ENCODE data around the gene MRPL1. TPM values are rescaled to one million over a fixed set of nuclear protein-coding genes. Genes with fewer than 3 reads are reported as not detected.

MRPL1 gene
- total and polyA plus RNA-seq, 2 of the 13 experiments (the other 11 are each of a cell fraction or from before 2014, with no cell fraction given), result 23.3 to 61.5 TPM

DNA sequence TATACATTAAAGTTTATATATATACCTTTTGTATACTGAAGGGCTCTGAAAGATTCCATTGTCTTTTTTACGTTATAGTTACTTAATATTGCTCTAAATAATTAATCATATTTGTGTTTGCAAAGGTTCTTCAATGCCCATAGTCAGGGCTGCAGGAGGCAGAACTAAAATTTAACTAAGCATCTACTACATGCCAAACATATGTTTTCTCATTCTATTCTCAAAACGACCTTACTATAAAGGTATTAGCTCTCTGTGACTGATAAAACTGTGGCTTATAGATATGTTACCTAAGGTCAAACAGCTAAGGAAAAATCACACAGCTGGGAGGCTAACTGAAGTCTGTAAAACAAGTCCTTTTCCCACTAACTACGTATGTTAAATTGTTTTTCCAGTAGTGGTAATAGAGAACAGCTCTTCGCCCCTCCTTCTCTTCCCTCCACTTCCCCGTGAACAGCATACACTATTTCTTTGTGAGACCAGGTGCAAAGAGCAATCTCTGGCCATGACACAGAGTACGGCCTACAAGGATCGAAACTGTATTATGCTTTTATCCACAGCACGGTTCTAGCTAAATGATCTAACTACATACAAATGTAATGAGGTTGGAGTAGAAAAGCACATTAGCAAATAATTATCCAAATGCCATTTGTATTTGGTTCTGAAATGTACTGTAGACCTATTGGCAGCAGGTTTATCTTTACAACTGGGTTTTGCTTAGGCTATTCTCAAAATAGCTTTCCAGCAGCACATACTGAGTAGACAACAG, 45.1 kb upstream of the MRPL1 start (continued):
- TF ChIP-seq, protein P1, sequence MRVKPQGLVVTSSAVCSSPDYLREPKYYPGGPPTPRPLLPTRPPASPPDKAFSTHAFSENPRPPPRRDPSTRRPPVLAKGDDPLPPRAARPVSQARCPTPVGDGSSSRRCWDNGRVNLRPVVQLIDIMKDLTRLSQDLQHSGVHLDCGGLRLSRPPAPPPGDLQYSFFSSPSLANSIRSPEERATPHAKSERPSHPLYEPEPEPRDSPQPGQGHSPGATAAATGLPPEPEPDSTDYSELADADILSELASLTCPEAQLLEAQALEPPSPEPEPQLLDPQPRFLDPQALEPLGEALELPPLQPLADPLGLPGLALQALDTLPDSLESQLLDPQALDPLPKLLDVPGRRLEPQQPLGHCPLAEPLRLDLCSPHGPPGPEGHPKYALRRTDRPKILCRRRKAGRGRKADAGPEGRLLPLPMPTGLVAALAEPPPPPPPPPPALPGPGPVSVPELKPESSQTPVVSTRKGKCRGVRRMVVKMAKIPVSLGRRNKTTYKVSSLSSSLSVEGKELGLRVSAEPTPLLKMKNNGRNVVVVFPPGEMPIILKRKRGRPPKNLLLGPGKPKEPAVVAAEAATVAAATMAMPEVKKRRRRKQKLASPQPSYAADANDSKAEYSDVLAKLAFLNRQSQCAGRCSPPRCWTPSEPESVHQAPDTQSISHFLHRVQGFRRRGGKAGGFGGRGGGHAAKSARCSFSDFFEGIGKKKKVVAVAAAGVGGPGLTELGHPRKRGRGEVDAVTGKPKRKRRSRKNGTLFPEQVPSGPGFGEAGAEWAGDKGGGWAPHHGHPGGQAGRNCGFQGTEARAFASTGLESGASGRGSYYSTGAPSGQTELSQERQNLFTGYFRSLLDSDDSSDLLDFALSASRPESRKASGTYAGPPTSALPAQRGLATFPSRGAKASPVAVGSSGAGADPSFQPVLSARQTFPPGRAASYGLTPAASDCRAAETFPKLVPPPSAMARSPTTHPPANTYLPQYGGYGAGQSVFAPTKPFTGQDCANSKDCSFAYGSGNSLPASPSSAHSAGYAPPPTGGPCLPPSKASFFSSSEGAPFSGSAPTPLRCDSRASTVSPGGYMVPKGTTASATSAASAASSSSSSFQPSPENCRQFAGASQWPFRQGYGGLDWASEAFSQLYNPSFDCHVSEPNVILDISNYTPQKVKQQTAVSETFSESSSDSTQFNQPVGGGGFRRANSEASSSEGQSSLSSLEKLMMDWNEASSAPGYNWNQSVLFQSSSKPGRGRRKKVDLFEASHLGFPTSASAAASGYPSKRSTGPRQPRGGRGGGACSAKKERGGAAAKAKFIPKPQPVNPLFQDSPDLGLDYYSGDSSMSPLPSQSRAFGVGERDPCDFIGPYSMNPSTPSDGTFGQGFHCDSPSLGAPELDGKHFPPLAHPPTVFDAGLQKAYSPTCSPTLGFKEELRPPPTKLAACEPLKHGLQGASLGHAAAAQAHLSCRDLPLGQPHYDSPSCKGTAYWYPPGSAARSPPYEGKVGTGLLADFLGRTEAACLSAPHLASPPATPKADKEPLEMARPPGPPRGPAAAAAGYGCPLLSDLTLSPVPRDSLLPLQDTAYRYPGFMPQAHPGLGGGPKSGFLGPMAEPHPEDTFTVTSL (CRISPR knock-in tag; IDR thresholded peaks at IDR 0.05; ENCODE audit: borderline replicate concordance), result peak; percentile 76
- TF ChIP-seq ZBTB8A (CRISPR knock-in tag; IDR thresholded peaks at IDR 0.05; ENCODE audit: borderline replicate concordance, low read depth) (no peak), ZNF781 (CRISPR knock-in tag; IDR thresholded peaks at IDR 0.05; ENCODE audit: borderline replicate concordance, not compliant biosample characterization) (no peak), EED (CRISPR knock-in tag; IDR thresholded peaks at IDR 0.05) (no peak), CBX5 (CRISPR knock-in tag; IDR thresholded peaks at IDR 0.05; ENCODE audit: borderline replicate concordance) (no peak), SP5 (CRISPR knock-in tag; IDR thresholded peaks at IDR 0.05; ENCODE audit: borderline replicate concordance, low read depth) (no peak), KAT7 (CRISPR knock-in tag; IDR thresholded peaks at IDR 0.05; ENCODE audit: borderline replicate concordance) (no peak), SMAD3 (CRISPR knock-in tag; IDR thresholded peaks at IDR 0.05) (no peak), RXRB (CRISPR knock-in tag; IDR thresholded peaks at IDR 0.05; ENCODE audit: borderline replicate concordance) (no peak; the same call in 1 of the 2 replicates), PATZ1 (CRISPR knock-in tag; IDR thresholded peaks at IDR 0.05) (no peak; the same call in 1 of the 2 replicates), CREB3 (CRISPR knock-in tag; IDR thresholded peaks at IDR 0.05) (no peak), RARA (CRISPR knock-in tag; IDR thresholded peaks at IDR 0.05) (no peak; the same call in 1 of the 2 replicates)
- TF ChIP-seq, protein P2, sequence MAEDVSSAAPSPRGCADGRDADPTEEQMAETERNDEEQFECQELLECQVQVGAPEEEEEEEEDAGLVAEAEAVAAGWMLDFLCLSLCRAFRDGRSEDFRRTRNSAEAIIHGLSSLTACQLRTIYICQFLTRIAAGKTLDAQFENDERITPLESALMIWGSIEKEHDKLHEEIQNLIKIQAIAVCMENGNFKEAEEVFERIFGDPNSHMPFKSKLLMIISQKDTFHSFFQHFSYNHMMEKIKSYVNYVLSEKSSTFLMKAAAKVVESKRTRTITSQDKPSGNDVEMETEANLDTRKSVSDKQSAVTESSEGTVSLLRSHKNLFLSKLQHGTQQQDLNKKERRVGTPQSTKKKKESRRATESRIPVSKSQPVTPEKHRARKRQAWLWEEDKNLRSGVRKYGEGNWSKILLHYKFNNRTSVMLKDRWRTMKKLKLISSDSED (CRISPR knock-in tag; IDR thresholded peaks at IDR 0.05), result no peak
- TF ChIP-seq, protein P3, sequence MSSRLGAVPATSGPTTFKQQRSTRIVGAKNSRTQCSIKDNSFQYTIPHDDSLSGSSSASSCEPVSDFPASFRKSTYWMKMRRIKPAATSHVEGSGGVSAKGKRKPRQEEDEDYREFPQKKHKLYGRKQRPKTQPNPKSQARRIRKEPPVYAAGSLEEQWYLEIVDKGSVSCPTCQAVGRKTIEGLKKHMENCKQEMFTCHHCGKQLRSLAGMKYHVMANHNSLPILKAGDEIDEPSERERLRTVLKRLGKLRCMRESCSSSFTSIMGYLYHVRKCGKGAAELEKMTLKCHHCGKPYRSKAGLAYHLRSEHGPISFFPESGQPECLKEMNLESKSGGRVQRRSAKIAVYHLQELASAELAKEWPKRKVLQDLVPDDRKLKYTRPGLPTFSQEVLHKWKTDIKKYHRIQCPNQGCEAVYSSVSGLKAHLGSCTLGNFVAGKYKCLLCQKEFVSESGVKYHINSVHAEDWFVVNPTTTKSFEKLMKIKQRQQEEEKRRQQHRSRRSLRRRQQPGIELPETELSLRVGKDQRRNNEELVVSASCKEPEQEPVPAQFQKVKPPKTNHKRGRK (CRISPR knock-in tag; IDR thresholded peaks at IDR 0.05), result no peak
- TF ChIP-seq, protein P4, sequence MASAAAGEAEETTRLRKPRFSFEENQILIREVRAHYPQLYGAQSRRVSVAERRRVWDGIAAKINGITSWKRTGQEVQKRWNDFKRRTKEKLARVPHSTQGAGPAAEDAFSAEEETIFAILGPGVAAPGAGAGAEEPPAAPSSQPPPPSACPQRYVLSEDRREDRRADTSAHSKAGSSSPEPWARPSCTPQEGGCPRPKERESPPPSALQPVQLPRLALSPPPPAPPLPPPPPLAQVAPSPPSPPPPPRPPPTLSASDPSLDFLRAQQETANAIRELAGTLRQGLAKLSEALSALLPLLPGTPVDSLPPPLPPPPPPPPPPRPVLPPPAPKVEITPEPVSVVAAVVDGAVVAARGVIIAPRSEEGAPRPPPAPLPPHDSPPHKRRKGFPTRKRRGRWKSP (CRISPR knock-in tag; IDR thresholded peaks at IDR 0.05), result peak; percentile 20; the same call in 1 of the 2 replicates
